IMR-90 (cell line): ENCODE results near the gene GRN. TPM values are rescaled to one million over a fixed set of nuclear protein-coding genes. Genes with fewer than 3 reads are reported as not detected.

Source experiments
- ATAC-seq: fragments of 200-7000 bp; cut with Tn5 transposase; 2 replicates; pipeline ENCODE4 v1.9.1; 2020; ENCODE audit warnings: low read depth, mild to moderate bottlenecking, moderate library complexity
- BruUV-seq: library from RNA; stranded (reverse); fragments of 400-500 nt; replicated peaks from 2 replicates; lab custom pipeline; 2021; lab: Mats Ljungman, UMichigan
- CTCF ChIA-PET: fragments of 300-600 bp; formaldehyde crosslinking; extraction: SDS; loops from one replicate; lab custom pipeline; 2021; ENCODE audit warnings: antibody characterized with exemption; lab: Yijun Ruan, JAX
- POLR2A ChIA-PET: fragments of 300-600 bp; sonication (Branson Sonifier 250); formaldehyde crosslinking; loops from one replicate; lab custom pipeline; 2022; ENCODE audit warnings: antibody characterized with exemption; ENCODE audit not compliant: unreplicated experiment; lab: Charles Lee
- DNase-seq: peaks from one replicate; pipeline ENCODE4 v3.0.0; 2013
- H2AFZ ChIP-seq: replicated peaks from 2 replicates; pipeline ENCODE3; 2013; ENCODE audit warnings: low read length, mild to moderate bottlenecking; ENCODE audit not compliant: poor library complexity
- H2AK5ac ChIP-seq: 2 replicates; pipeline ENCODE4 v1.6.1; 2013; ENCODE audit warnings: low read depth, low read length, inconsistent platforms
- H2AK9ac ChIP-seq: replicated peaks from 2 replicates; pipeline ENCODE3; 2013; ENCODE audit warnings: mild to moderate bottlenecking, low read depth, low read length, moderate library complexity; ENCODE audit not compliant: poor library complexity
- H2BK120ac ChIP-seq: 2 replicates; pipeline ENCODE4 v1.6.1; 2013; ENCODE audit warnings: low read depth, low read length, inconsistent platforms
- H2BK15ac ChIP-seq: 3 replicates; pipeline ENCODE4 v1.6.1; 2013; ENCODE audit warnings: low read depth, low read length, inconsistent platforms
- H2BK20ac ChIP-seq: 2 replicates; pipeline ENCODE4 v1.6.1; 2013; ENCODE audit warnings: low read depth, mild to moderate bottlenecking, inconsistent platforms, low read length, moderate library complexity
- H2BK5ac ChIP-seq: 2 replicates; pipeline ENCODE4 v1.6.1; 2013; ENCODE audit warnings: mild to moderate bottlenecking, low read depth, low read length, inconsistent platforms; ENCODE audit not compliant: poor library complexity, severe bottlenecking
- H3K14ac ChIP-seq: replicated peaks from 2 replicates; pipeline ENCODE4 v1.6.1; 2013; ENCODE audit warnings: low read depth, low read length, inconsistent platforms
- H3K18ac ChIP-seq: 2 replicates; pipeline ENCODE4 v1.6.1; 2013; ENCODE audit warnings: low read depth, low read length, control low read depth
- H3K23ac ChIP-seq: 2 replicates; pipeline ENCODE4 v1.6.1; 2013; ENCODE audit warnings: low read depth, low read length, inconsistent platforms
- H3K27ac ChIP-seq: 2 replicates; pipeline ENCODE4 v1.5.1; 2013; ENCODE audit warnings: mild to moderate bottlenecking, control low read depth, low read length; ENCODE audit not compliant: insufficient read depth
- H3K27me3 ChIP-seq: 2 replicates; pipeline ENCODE4 v1.6.1; 2013; ENCODE audit warnings: low read length; ENCODE audit not compliant: control insufficient read depth, insufficient read depth
- H3K36me3 ChIP-seq: 2 replicates; pipeline ENCODE4 v1.6.1; 2013; ENCODE audit warnings: low read length, mixed read lengths; ENCODE audit not compliant: control insufficient read depth, insufficient read depth
- H3K4ac ChIP-seq: 2 replicates; pipeline ENCODE4 v1.6.1; 2013; ENCODE audit warnings: low read depth, low read length, inconsistent platforms
- H3K4me1 ChIP-seq: 2 replicates; pipeline ENCODE4 v1.6.1; 2013; ENCODE audit warnings: low read length, mixed read lengths; ENCODE audit not compliant: control insufficient read depth, insufficient read depth
- H3K4me2 ChIP-seq: 2 replicates; pipeline ENCODE4 v1.6.1; 2013; ENCODE audit warnings: low read depth, mild to moderate bottlenecking, control low read depth, low read length, moderate library complexity
- H3K4me3 ChIP-seq: 2 replicates; pipeline ENCODE4 v1.5.1; 2013; ENCODE audit warnings: low read depth, mild to moderate bottlenecking, control low read depth, low read length, moderate library complexity; ENCODE audit not compliant: insufficient read depth
- H3K56ac ChIP-seq: 2 replicates; pipeline ENCODE4 v1.6.1; 2013; ENCODE audit warnings: low read length, inconsistent platforms; ENCODE audit not compliant: insufficient read depth; ENCODE audit errors: extremely low read depth
- H3K79me1 ChIP-seq, 2 experiments: 2 replicates each; pipeline ENCODE4 v1.6.1; 2013; ENCODE audit warnings: low read length in 2 of 2, inconsistent platforms in 1 of 2, low read depth in 1 of 2
- H3K9ac ChIP-seq: 2 replicates; pipeline ENCODE4 v1.6.1; 2013; ENCODE audit warnings: low read depth, low read length, control low read depth
- H3K9me1 ChIP-seq: 2 replicates; pipeline ENCODE4 v1.6.1; 2013; ENCODE audit warnings: low read length, inconsistent platforms; ENCODE audit not compliant: insufficient read depth
- H3K9me3 ChIP-seq: 2 replicates; pipeline ENCODE4 v1.6.1; 2013; ENCODE audit warnings: low read length; ENCODE audit not compliant: control insufficient read depth, insufficient read depth
- H4K20me1 ChIP-seq: 2 replicates; pipeline ENCODE4 v1.6.1; 2013; ENCODE audit warnings: low read length, inconsistent platforms; ENCODE audit not compliant: insufficient read depth
- H4K5ac ChIP-seq: 2 replicates; pipeline ENCODE4 v1.6.1; 2013; ENCODE audit warnings: mild to moderate bottlenecking, low read depth, low read length, control low read depth
- H4K8ac ChIP-seq, 2 experiments: 2 replicates each; pipeline ENCODE4 v1.6.1; 2013; ENCODE audit warnings: low read depth in 2 of 2, low read length in 2 of 2, control low read depth in 1 of 2, inconsistent platforms in 1 of 2
- H4K91ac ChIP-seq: 2 replicates; pipeline ENCODE4 v1.6.1; 2013; ENCODE audit warnings: low read depth, low read length, inconsistent platforms; ENCODE audit not compliant: insufficient read depth
- BHLHE40 ChIP-seq: fragments of 150-350 bp; IDR thresholded peaks from 2 replicates; pipeline ENCODE4 v1.6.1; 2016; ENCODE audit warnings: mild to moderate bottlenecking, low read depth, low read length
- CEBPB ChIP-seq: IDR thresholded peaks from 2 replicates; pipeline ENCODE4 v1.6.1; 2012; ENCODE audit warnings: low read depth, low read length, improper control_type of control experiment
- FOS ChIP-seq: fragments of 150-350 bp; IDR thresholded peaks from 2 replicates; pipeline ENCODE4 v1.6.1; 2016; ENCODE audit warnings: low read depth, low read length
- MXI1 ChIP-seq: IDR thresholded peaks from 2 replicates; pipeline ENCODE4 v1.6.1; 2012; ENCODE audit warnings: low read depth, mild to moderate bottlenecking, low read length, moderate library complexity, borderline replicate concordance
- NFE2L2 ChIP-seq: fragments of 150-350 bp; IDR thresholded peaks from 2 replicates; pipeline ENCODE4 v1.6.1; 2016; ENCODE audit warnings: low read depth, mild to moderate bottlenecking, low read length
- POLR2A ChIP-seq: IDR thresholded peaks from 2 replicates; pipeline ENCODE4 v1.6.1; 2012; ENCODE audit warnings: mild to moderate bottlenecking, low read depth, low read length
- RAD21 ChIP-seq: IDR thresholded peaks from 2 replicates; pipeline ENCODE4 v1.6.1; 2012; ENCODE audit warnings: low read length, improper control_type of control experiment
- SMC3 ChIP-seq: fragments of 150-350 bp; IDR thresholded peaks from 2 replicates; pipeline ENCODE4 v1.6.1; 2016; ENCODE audit warnings: low read depth, mild to moderate bottlenecking, antibody characterized with exemption, low read length, moderate library complexity
- USF2 ChIP-seq: fragments of 150-350 bp; IDR thresholded peaks from 2 replicates; pipeline ENCODE4 v1.6.1; 2017; ENCODE audit warnings: mild to moderate bottlenecking, antibody characterized with exemption, low read length, low read depth
- WGBS, 2 experiments: methylation state at CpG; one replicate each; pipeline versions ENCODE4 v1.1.5 to v1.1.7; 2013; ENCODE audit warnings: missing lambda C conversion rate in 2 of 2; ENCODE audit not compliant: insufficient read length in 1 of 2; ENCODE audit errors: extremely low coverage in 2 of 2; 5-methylcytosine and 5-hydroxymethylcytosine counted together
- dilution Hi-C: fragments of 300-500 bp; cut with HindIII; formaldehyde crosslinking; loops from one replicate; pipeline ENCODE4 v1.14.3; 2018; ENCODE audit warnings: low sequenced_read_pairs; ENCODE audit not compliant: unreplicated experiment
- in situ Hi-C: fragments of 300-500 bp; cut with MboI; formaldehyde crosslinking; loops from 3 replicates; pipeline ENCODE4 v1.14.3; 2019; ENCODE audit warnings: low sequenced_read_pairs, inconsistent platforms, mixed read lengths
- intact Hi-C: fragments of 100-400 bp; cut with micrococcal nuclease; formaldehyde crosslinking; loops from 2 replicates; pipeline ENCODE4 v1.10.0; 2022
- polyA plus RNA-seq, 3 experiments: library from polyadenylated mRNA; depleted of rRNA; stranded (reverse); fragments of >200 nt; gene quantifications; 2 replicates each; pipeline ENCODE4 v1.2.3, GENCODE V29; 2012; ENCODE audit warnings: low replicate concordance in 1 of 3
- total RNA-seq: library from RNA; depleted of rRNA; stranded (reverse); fragments of >200 nt; gene quantifications from 2 replicates; pipeline ENCODE4 v1.2.3, GENCODE V29; 2012
- TF ChIP-seq, protein P1 (sequence below): conservative IDR thresholded peaks from 2 replicates; pipeline ENCODE4 v1.5.1; 2012; ENCODE audit warnings: mild to moderate bottlenecking, low read depth, low read length, improper control_type of control experiment
- TF ChIP-seq, protein P2 (sequence below): fragments of 150-350 bp; IDR thresholded peaks from 2 replicates; pipeline ENCODE4 v1.6.1; 2016; ENCODE audit warnings: low read depth, mild to moderate bottlenecking, low read length, moderate library complexity, borderline replicate concordance

The GRN gene
- total and polyA plus RNA-seq, 2 of the 4 experiments (the other 2 are of a cell fraction): 38.9 to 494 TPM

DNA sequence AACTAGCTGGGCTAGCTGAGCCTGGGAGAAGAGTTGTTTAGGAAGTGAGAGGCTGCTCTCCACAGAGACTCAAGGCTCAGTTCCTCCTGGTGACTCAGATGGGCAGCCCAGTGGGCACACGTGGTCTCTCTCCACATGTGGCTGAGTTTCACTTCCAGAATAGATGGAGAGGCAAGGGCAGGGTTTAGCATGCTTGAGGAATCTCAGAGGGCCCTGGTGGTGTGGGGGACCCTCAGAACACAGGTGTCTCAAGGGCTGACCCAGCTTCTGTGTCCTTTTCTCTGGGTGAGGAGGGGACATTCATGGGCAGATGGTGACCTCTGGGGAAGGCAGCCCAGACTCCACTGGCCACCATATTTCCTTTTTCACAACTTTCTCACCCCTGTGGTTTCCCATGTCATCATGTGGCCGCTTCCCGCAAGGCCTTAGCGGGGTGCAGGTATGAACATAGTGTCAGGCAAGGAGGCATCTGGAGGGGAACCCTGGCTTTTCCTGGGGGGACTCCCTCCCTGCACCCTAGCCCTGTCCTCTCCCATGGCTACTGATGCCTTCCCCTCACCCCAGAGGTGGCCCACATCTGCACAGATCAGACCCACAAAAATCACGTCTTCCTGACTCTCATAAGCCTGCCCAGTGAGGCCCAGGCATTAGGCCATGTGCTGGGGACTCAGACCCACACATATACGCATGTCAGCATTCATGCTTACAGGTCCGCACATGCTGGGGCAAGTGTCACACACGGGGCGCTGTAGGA, 3.3 kb downstream of the GRN start:
- H3K14ac ChIP-seq: no peak overlapping the region
- H3K36me3 ChIP-seq: peaks cover 32% of the 10 kb centered on the region
- H3K9me1 ChIP-seq: peaks cover 10% of the 10 kb centered on the region; the same call in 1 of the 2 replicates
- DNase-seq (peak; percentile 57), ATAC-seq (no peak)
- no peak overlapping the region for H4K5ac ChIP-seq
- in situ Hi-C loops (no loop called here), dilution Hi-C loops (no loop called here), intact Hi-C loops (loop anchor here (5.0 kb wide), 1 partner anchor 146 kb away; no protein-coding TSS in a partner anchor)
- H4K8ac ChIP-seq: no peak overlapping the region
- peaks cover 4% of the 10 kb centered on the region; the same call in 1 of the 2 replicates for H3K4me1 ChIP-seq
- H3K4me3 ChIP-seq: no peak overlapping the region
- TF ChIP-seq BHLHE40 (no peak), SMC3 (no peak), RAD21 (no peak), CEBPB (no peak), POLR2A (no peak), NFE2L2 (no peak), MXI1 (peak; percentile 95), FOS (no peak), USF2 (peak; percentile 88)
- TF ChIP-seq, protein P1, sequence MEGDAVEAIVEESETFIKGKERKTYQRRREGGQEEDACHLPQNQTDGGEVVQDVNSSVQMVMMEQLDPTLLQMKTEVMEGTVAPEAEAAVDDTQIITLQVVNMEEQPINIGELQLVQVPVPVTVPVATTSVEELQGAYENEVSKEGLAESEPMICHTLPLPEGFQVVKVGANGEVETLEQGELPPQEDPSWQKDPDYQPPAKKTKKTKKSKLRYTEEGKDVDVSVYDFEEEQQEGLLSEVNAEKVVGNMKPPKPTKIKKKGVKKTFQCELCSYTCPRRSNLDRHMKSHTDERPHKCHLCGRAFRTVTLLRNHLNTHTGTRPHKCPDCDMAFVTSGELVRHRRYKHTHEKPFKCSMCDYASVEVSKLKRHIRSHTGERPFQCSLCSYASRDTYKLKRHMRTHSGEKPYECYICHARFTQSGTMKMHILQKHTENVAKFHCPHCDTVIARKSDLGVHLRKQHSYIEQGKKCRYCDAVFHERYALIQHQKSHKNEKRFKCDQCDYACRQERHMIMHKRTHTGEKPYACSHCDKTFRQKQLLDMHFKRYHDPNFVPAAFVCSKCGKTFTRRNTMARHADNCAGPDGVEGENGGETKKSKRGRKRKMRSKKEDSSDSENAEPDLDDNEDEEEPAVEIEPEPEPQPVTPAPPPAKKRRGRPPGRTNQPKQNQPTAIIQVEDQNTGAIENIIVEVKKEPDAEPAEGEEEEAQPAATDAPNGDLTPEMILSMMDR: no peak
- TF ChIP-seq, protein P2, sequence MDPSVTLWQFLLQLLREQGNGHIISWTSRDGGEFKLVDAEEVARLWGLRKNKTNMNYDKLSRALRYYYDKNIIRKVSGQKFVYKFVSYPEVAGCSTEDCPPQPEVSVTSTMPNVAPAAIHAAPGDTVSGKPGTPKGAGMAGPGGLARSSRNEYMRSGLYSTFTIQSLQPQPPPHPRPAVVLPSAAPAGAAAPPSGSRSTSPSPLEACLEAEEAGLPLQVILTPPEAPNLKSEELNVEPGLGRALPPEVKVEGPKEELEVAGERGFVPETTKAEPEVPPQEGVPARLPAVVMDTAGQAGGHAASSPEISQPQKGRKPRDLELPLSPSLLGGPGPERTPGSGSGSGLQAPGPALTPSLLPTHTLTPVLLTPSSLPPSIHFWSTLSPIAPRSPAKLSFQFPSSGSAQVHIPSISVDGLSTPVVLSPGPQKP: no peak
- no peak overlapping the region for H4K91ac ChIP-seq
- H3K18ac ChIP-seq: no peak overlapping the region
- no peak overlapping the region for H3K27ac ChIP-seq
- peaks cover 16% of the 10 kb centered on the region; the same call in 1 of the 2 replicates for H4K20me1 ChIP-seq
- no peak overlapping the region for H2AK5ac ChIP-seq
- no peak overlapping the region for H2BK120ac ChIP-seq
- peak overlapping the region; percentile 60 for H2AK9ac ChIP-seq
- no peak overlapping the region for H3K23ac ChIP-seq
- no peak overlapping the region for H3K4ac ChIP-seq
- peaks cover 5 to 31% of the 10 kb centered on the region in 2 experiments for H3K79me1 ChIP-seq
- no peak overlapping the region for H2BK20ac ChIP-seq
- no peak overlapping the region for H3K56ac ChIP-seq
- no peak overlapping the region for H2BK5ac ChIP-seq
- H2AFZ ChIP-seq: no peak overlapping the region
- H3K9me3 ChIP-seq: no peaks in the 10 kb centered on the region
- POLR2A ChIA-PET: no interaction called here
- H3K27me3 ChIP-seq: no peaks in the 10 kb centered on the region
- WGBS, 2 experiments: 100% methylated on average over 2 of the region's 9 CpGs; no CpG with 5 or more reads in 1 of the 2 experiments
- no TSS peak for BruUV-seq
- H2BK15ac ChIP-seq: no peak overlapping the region
- no peak overlapping the region for H3K9ac ChIP-seq
- CTCF ChIA-PET: no interaction called here
- no peak overlapping the region for H3K4me2 ChIP-seq
